ENCODE data around the gene OSBPL5.

DNA sequence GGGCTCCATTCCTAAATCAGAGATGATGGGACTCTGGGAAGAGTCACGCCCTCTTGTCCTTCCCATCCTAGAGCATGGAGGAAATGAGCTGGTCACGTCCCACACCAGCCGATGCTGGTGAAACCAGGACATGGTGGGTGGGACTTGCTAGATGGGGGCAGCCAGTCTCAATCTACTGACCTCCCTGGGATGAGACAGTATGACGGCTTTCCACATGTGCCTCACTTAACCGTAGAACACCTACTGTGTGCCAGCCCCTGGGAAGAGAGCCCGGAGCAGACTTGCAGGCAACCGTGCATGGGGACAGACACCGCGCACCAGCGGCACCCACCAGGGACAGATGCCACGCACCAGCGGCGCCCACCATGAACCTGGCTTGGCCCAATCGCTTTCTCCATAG lies 3.8 kb downstream of the OSBPL5 start:
- TF ChIP-seq, protein P1, sequence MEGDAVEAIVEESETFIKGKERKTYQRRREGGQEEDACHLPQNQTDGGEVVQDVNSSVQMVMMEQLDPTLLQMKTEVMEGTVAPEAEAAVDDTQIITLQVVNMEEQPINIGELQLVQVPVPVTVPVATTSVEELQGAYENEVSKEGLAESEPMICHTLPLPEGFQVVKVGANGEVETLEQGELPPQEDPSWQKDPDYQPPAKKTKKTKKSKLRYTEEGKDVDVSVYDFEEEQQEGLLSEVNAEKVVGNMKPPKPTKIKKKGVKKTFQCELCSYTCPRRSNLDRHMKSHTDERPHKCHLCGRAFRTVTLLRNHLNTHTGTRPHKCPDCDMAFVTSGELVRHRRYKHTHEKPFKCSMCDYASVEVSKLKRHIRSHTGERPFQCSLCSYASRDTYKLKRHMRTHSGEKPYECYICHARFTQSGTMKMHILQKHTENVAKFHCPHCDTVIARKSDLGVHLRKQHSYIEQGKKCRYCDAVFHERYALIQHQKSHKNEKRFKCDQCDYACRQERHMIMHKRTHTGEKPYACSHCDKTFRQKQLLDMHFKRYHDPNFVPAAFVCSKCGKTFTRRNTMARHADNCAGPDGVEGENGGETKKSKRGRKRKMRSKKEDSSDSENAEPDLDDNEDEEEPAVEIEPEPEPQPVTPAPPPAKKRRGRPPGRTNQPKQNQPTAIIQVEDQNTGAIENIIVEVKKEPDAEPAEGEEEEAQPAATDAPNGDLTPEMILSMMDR (IDR thresholded peaks at IDR 0.05), result no peak
- TF ChIP-seq POLR2A (IDR thresholded peaks at IDR 0.05), result no peak
